SK-N-SH (cell line): Measurements from ENCODE around the gene PACSIN3. TPM values are rescaled to one million over a fixed set of nuclear protein-coding genes. Genes with fewer than 3 reads are reported as not detected.
"Not testable (repeated sequence)": the region's sequence is repeated elsewhere in the genome, so short reads cannot be mapped to it uniquely, and the experiment has no call there.

Source experiments
- CTCF ChIA-PET: fragments of 300-600, 350-600 bp; formaldehyde crosslinking; extraction: SDS; loops from one replicate; lab custom pipeline; 2021; lab: Yijun Ruan, JAX
- POLR2A ChIA-PET: fragments of 350-600 bp; sonication (Branson Sonifier 250); formaldehyde crosslinking; extraction: SDS; loops from one replicate; lab custom pipeline; 2020; ENCODE audit warnings: antibody characterized with exemption, inconsistent platforms; lab: Yijun Ruan, JAX
- DNase-seq: peaks from one replicate; pipeline ENCODE4 v3.0.0; 2012
- H2AFZ ChIP-seq: fragments of 200-600 bp; sonication (generic); 2 replicates; pipeline ENCODE4 v1.8.1; 2016; ENCODE audit warnings: antibody characterized with exemption, mild to moderate bottlenecking, low read depth
- H3F3A ChIP-seq: fragments of 200-600 bp; sonication (generic); replicated peaks from 2 replicates; pipeline ENCODE3; 2016; ENCODE audit warnings: antibody characterized with exemption, mild to moderate bottlenecking; ENCODE audit not compliant: insufficient read depth
- H3K27ac ChIP-seq, 2 experiments: fragments of 200-500 bp in 1 of 2; fragments of 200-600 bp in 1 of 2; sonication (Bioruptor generic) in 1 of 2; sonication (generic), shearing (Covaris generic) in 1 of 2; 2 replicates each; pipeline versions ENCODE4 v1.5.1 to v1.6.1; 2014 to 2016; ENCODE audit warnings: low read depth in 2 of 2, inconsistent platforms in 1 of 2, low read length in 1 of 2, mild to moderate bottlenecking in 1 of 2, mixed read lengths in 1 of 2
- H3K27me3 ChIP-seq: fragments of 200-600 bp; sonication (generic), shearing (Covaris generic); 2 replicates; pipeline ENCODE4 v1.6.1; 2016; ENCODE audit warnings: mixed run types; ENCODE audit not compliant: insufficient read depth
- H3K36me3 ChIP-seq, 2 experiments: fragments of 200-500 bp in 1 of 2; fragments of 200-600 bp in 1 of 2; sonication (Bioruptor generic) in 1 of 2; sonication (generic) in 1 of 2; replicated peaks in 1 of 2; 2 replicates each; pipeline versions ENCODE3 to v1.5.1; 2014 to 2016; ENCODE audit warnings: low read length in 1 of 2, mild to moderate bottlenecking in 1 of 2; ENCODE audit not compliant: insufficient read depth in 2 of 2, control insufficient read depth in 1 of 2
- H3K4me1 ChIP-seq, 2 experiments: fragments of 200-500 bp in 1 of 2; fragments of 200-600 bp in 1 of 2; sonication (Bioruptor generic) in 1 of 2; sonication (generic), shearing (Covaris generic) in 1 of 2; 2 replicates each; pipeline versions ENCODE4 v1.5.1 to v1.6.1; 2014 to 2016; ENCODE audit warnings: low read depth in 1 of 2, low read length in 1 of 2, mixed run types in 1 of 2; ENCODE audit not compliant: insufficient read depth in 2 of 2, control insufficient read depth in 1 of 2
- H3K4me2 ChIP-seq: fragments of 200-600 bp; sonication (generic), shearing (Covaris generic); 2 replicates; pipeline ENCODE4 v1.6.1; 2017; ENCODE audit warnings: mixed run types
- H3K4me3 ChIP-seq, 2 experiments: fragments of 200-500 bp in 1 of 2; fragments of 200-600 bp in 1 of 2; sonication (Bioruptor generic) in 1 of 2; sonication (generic), shearing (Covaris generic) in 1 of 2; 2 replicates each; pipeline versions ENCODE4 v1.5.1 to v1.8.1; 2014 to 2016; ENCODE audit warnings: low read depth in 2 of 2, inconsistent platforms in 1 of 2, low read length in 1 of 2, mild to moderate bottlenecking in 1 of 2, mixed read lengths in 1 of 2, moderate library complexity in 1 of 2
- H3K79me2 ChIP-seq: fragments of 200-600 bp; sonication (generic); 2 replicates; pipeline ENCODE4 v1.8.1; 2017; ENCODE audit warnings: mild to moderate bottlenecking; ENCODE audit not compliant: insufficient read depth
- H3K9ac ChIP-seq: fragments of 200-600 bp; sonication (generic); 2 replicates; pipeline ENCODE4 v1.6.1; 2017; ENCODE audit warnings: mixed run types
- H3K9me2 ChIP-seq: fragments of 200-600 bp; sonication (generic); 2 replicates; pipeline ENCODE4 v1.6.1; 2017; ENCODE audit warnings: mixed run types
- H3K9me3 ChIP-seq: fragments of 200-600 bp; sonication (generic); 2 replicates; pipeline ENCODE4 v1.6.1; 2017; ENCODE audit warnings: mixed run types, mild to moderate bottlenecking, moderate library complexity
- H4K20me1 ChIP-seq: fragments of 200-600 bp; sonication (generic); 2 replicates; pipeline ENCODE4 v1.6.1; 2017; ENCODE audit warnings: mild to moderate bottlenecking, mixed run types; ENCODE audit not compliant: insufficient read depth
- CTCF ChIP-seq: fragments of 200-600 bp; sonication (generic); IDR thresholded peaks from 2 replicates; pipeline ENCODE4 v1.6.1; 2017; ENCODE audit warnings: antibody characterized with exemption, mild to moderate bottlenecking, moderate library complexity
- ELF1 ChIP-seq: IDR thresholded peaks from 2 replicates; pipeline ENCODE4 v1.4.0; 2012
- EZH2phosphoT487 ChIP-seq: fragments of 200-600 bp; sonication (generic); IDR thresholded peaks from 2 replicates; pipeline ENCODE4 v1.6.1; 2017; ENCODE audit warnings: low read depth, mixed run types, mild to moderate bottlenecking, antibody characterized with exemption, moderate library complexity, borderline replicate concordance
- FOXJ3 ChIP-seq: sonication (generic); formaldehyde crosslinking; IDR thresholded peaks from 2 replicates; pipeline ENCODE4 v1.5.1; 2020; ENCODE audit warnings: mild to moderate bottlenecking, missing genetic modification reagents
- FOXM1 ChIP-seq: IDR thresholded peaks from 2 replicates; pipeline ENCODE4 v1.4.0; 2012; ENCODE audit warnings: low read depth, mild to moderate bottlenecking
- IRF3 ChIP-seq: fragments of 150-350 bp; IDR thresholded peaks from 2 replicates; pipeline ENCODE4 v1.6.1; 2016; ENCODE audit warnings: mild to moderate bottlenecking, low read depth, low read length
- JUND ChIP-seq: IDR thresholded peaks from 2 replicates; pipeline ENCODE4 v1.4.0; 2012
- MXI1 ChIP-seq: IDR thresholded peaks from 2 replicates; pipeline ENCODE4 v1.6.1; 2012; ENCODE audit warnings: mild to moderate bottlenecking, low read depth, low read length, improper control_type of control experiment
- PBX3 ChIP-seq: IDR thresholded peaks from 2 replicates; pipeline ENCODE4; 2012
- POLR2AphosphoS5 ChIP-seq: IDR thresholded peaks from 2 replicates; pipeline ENCODE4 v1.6.1; 2012; ENCODE audit warnings: low read depth, low read length
- RXRA ChIP-seq: IDR thresholded peaks from 2 replicates; pipeline ENCODE4 v1.4.0; 2012; ENCODE audit warnings: low read depth, mild to moderate bottlenecking, borderline replicate concordance
- SIN3A ChIP-seq: IDR thresholded peaks from 2 replicates; pipeline ENCODE4 v1.6.1; 2012; ENCODE audit warnings: low read depth, mild to moderate bottlenecking, low read length, moderate library complexity, borderline replicate concordance
- SMC3 ChIP-seq: IDR thresholded peaks from 2 replicates; pipeline ENCODE4 v1.6.1; 2012; ENCODE audit warnings: low read depth, low read length, improper control_type of control experiment
- TAF1 ChIP-seq: IDR thresholded peaks from 2 replicates; pipeline ENCODE4 v1.6.1; 2012; ENCODE audit warnings: low read depth, mild to moderate bottlenecking, low read length, moderate library complexity, borderline replicate concordance
- TCF12 ChIP-seq: IDR thresholded peaks from 2 replicates; pipeline ENCODE4 v1.4.0; 2012
- WGBS: methylation state at CpG from one replicate; pipeline ENCODE4 v1.1.6; 2017; ENCODE audit warnings: low lambda C conversion rate; 5-methylcytosine and 5-hydroxymethylcytosine counted together
- polyA plus RNA-seq, 3 experiments: library from polyadenylated mRNA; depleted of rRNA; stranded (reverse); fragments of >200 nt; gene quantifications; 2 replicates each; pipeline ENCODE4 v1.2.3, GENCODE V29; 2012
- TF ChIP-seq, protein P1 (sequence below): IDR thresholded peaks from 2 replicates; pipeline ENCODE4 v1.4.0; 2012; ENCODE audit warnings: low read depth, borderline replicate concordance

Gene PACSIN3
- polyA plus RNA-seq, 1 of the 3 experiments (the other 2 are of a cell fraction): 31.1 TPM

DNA sequence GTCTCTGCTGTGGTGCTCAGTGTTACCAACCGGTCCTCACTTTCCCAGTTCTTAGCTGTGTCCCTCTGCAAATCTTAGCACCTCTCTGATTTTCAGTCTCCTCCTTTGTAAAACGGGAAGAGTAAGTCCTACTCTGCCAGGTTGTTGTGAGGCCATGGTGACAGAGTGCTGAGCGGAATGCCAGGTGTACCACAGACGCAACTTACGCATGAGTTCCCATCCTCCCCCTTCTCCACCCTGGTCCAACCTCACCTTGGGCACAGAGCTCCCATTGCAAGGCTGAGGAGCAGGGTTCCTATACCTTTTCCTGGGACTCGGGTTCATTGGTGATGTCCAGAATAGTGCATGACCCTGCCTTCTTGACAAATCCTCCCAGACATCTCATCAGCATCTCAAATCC is 21.2 kb upstream of the PACSIN3 start:
- Histone ChIP-seq H3K4me2 (no peak overlapping the region), H3K4me1 (peaks cover 0 to 4% of the 10 kb centered on the region in 2 experiments; a peak in 2 of 4 replicates), H3K79me2 (no peaks in the 10 kb centered on the region), H3K27me3 (no peaks in the 10 kb centered on the region), H3K9me2 (no peaks in the 10 kb centered on the region), H3K9ac (no peak overlapping the region), H3K36me3 (no peaks in the 10 kb centered on the region), H3K27ac (no peak overlapping the region), H3K4me3 (no peak overlapping the region), H3F3A (no peaks in the 10 kb centered on the region), H4K20me1 (no peaks in the 10 kb centered on the region), H3K9me3 (no peaks in the 10 kb centered on the region), H2AFZ (no peak overlapping the region)
- CTCF ChIA-PET: interaction anchor here (3.5 kb wide), 1 partner anchor 19 kb away, joined by 13 read pairs; no protein-coding TSS in a partner anchor
- no peak for DNase-seq
- 88% methylated on average over 6 of the region's 6 CpGs for WGBS
- TF ChIP-seq TCF12 (no peak), PBX3 (no peak), EZH2phosphoT487 (no peak), JUND (no peak), FOXJ3 (no peak), MXI1 (no peak), TAF1 (no peak), SIN3A (no peak), POLR2AphosphoS5 (no peak), RXRA (no peak), IRF3 (no peak), ELF1 (no peak), CTCF (no peak), FOXM1 (no peak), SMC3 (no peak)
- TF ChIP-seq, protein P1, sequence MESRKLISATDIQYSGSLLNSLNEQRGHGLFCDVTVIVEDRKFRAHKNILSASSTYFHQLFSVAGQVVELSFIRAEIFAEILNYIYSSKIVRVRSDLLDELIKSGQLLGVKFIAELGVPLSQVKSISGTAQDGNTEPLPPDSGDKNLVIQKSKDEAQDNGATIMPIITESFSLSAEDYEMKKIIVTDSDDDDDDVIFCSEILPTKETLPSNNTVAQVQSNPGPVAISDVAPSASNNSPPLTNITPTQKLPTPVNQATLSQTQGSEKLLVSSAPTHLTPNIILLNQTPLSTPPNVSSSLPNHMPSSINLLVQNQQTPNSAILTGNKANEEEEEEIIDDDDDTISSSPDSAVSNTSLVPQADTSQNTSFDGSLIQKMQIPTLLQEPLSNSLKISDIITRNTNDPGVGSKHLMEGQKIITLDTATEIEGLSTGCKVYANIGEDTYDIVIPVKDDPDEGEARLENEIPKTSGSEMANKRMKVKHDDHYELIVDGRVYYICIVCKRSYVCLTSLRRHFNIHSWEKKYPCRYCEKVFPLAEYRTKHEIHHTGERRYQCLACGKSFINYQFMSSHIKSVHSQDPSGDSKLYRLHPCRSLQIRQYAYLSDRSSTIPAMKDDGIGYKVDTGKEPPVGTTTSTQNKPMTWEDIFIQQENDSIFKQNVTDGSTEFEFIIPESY: no peak
- POLR2A ChIA-PET: no interaction called here

DNA sequence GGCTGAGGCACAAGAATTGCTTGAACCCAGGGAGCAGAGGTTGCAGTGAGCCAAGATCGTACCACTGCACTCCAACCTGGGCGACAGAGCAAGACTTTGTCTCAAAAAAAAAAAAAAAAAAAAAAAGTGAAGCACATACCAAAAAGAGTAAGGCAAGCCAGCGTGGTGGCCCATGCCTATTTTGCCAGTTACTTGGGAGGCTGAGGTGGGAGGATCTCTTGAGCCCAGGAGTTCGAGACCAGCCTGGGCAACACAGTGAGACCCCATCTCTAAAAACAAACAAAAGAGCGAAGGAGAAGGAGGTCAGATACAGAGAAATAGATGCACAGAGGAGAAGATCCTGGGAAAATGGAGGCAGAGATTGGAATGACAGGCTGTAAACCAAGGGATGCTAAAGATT is 20.3 kb upstream of the PACSIN3 start:
- H2AFZ ChIP-seq, H3K9me3 ChIP-seq, POLR2A ChIA-PET, H3F3A ChIP-seq, H3K27ac ChIP-seq, H3K9ac ChIP-seq, H3K9me2 ChIP-seq, DNase-seq, H3K4me1 ChIP-seq, H3K4me2 ChIP-seq, H3K79me2 ChIP-seq, H3K27me3 ChIP-seq, H3K36me3 ChIP-seq, H3K4me3 ChIP-seq, H4K20me1 ChIP-seq: not testable (repeated sequence)
- CTCF ChIA-PET: interaction anchor here (3.5 kb wide), 1 partner anchor 18 kb away, joined by 13 read pairs; no protein-coding TSS in a partner anchor
- 89% methylated on average over 5 of the region's 5 CpGs for WGBS
